ENCODE results near the gene FOXO1.

DNA sequence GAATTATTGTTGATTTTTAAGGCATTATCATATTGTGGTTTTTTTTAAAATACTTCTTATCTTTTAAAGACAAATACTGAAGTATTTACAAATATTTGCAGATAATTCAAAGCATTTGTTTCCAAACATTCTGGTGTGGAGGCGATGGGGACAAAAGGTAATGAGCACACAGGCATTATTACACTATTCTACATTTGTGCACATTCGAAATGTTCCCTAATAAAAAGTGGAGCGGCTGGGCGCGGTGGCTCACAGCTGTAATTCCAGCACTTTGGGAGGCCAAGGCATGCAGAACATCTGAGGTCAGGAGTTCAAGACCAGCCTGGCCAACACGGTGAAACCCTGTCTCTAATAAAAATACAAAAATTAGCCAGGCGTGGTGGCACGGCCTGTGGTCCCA lies 133.4 kb downstream of the FOXO1 start:
- TF ChIP-seq NCOR1 (IDR thresholded peaks at IDR 0.05) (no peak), SIN3A (IDR thresholded peaks at IDR 0.05; ENCODE audit: borderline replicate concordance in 2 of 2, control insufficient read depth in 1 of 2, low read depth in 2 of 2, low read length in 2 of 2) (no peak), ZFX (CRISPR knock-in tag; IDR thresholded peaks at IDR 0.05) (no peak), GATAD2A (IDR thresholded peaks at IDR 0.05) (no peak), ZFP36 (IDR thresholded peaks at IDR 0.05; ENCODE audit: low read depth, low read length, partially characterized antibody) (no peak), ZNF232 (CRISPR knock-in tag; IDR thresholded peaks at IDR 0.05) (no peak), ELF4 (CRISPR knock-in tag; IDR thresholded peaks at IDR 0.05) (no peak), POLR2A (conservative IDR thresholded peaks at IDR 0.05) (no peak), RBFOX2 (IDR thresholded peaks at IDR 0.05; ENCODE audit: low read depth, low read length) (no peak)
- TF ChIP-seq, protein P1, sequence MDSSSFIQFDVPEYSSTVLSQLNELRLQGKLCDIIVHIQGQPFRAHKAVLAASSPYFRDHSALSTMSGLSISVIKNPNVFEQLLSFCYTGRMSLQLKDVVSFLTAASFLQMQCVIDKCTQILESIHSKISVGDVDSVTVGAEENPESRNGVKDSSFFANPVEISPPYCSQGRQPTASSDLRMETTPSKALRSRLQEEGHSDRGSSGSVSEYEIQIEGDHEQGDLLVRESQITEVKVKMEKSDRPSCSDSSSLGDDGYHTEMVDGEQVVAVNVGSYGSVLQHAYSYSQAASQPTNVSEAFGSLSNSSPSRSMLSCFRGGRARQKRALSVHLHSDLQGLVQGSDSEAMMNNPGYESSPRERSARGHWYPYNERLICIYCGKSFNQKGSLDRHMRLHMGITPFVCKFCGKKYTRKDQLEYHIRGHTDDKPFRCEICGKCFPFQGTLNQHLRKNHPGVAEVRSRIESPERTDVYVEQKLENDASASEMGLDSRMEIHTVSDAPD (CRISPR knock-in tag; IDR thresholded peaks at IDR 0.05), result no peak
- TF ChIP-seq, protein P2, sequence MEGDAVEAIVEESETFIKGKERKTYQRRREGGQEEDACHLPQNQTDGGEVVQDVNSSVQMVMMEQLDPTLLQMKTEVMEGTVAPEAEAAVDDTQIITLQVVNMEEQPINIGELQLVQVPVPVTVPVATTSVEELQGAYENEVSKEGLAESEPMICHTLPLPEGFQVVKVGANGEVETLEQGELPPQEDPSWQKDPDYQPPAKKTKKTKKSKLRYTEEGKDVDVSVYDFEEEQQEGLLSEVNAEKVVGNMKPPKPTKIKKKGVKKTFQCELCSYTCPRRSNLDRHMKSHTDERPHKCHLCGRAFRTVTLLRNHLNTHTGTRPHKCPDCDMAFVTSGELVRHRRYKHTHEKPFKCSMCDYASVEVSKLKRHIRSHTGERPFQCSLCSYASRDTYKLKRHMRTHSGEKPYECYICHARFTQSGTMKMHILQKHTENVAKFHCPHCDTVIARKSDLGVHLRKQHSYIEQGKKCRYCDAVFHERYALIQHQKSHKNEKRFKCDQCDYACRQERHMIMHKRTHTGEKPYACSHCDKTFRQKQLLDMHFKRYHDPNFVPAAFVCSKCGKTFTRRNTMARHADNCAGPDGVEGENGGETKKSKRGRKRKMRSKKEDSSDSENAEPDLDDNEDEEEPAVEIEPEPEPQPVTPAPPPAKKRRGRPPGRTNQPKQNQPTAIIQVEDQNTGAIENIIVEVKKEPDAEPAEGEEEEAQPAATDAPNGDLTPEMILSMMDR (IDR thresholded peaks at IDR 0.05 in 2 of 3, conservative IDR thresholded peaks at IDR 0.05 in 1 of 3; ENCODE audit: insufficient read depth in 2 of 3, low read depth in 1 of 3, low read length in 3 of 3), result no peak
